Stimulated activated CD8-positive, alpha-beta memory T cell treated with anti-CD3 and anti-CD28 coated beads, Interleukin-7, amount 100 ng/mL, for 4 hours (primary cell): ENCODE results near the gene ITGB2.

ENCODE experiments used
- DNase-seq, 2 donors: peaks; one replicate each; pipeline ENCODE4 v3.0.0-alpha.2; 2020; ENCODE audit warnings: low read depth in 2 of 2

The ITGB2 gene

DNA sequence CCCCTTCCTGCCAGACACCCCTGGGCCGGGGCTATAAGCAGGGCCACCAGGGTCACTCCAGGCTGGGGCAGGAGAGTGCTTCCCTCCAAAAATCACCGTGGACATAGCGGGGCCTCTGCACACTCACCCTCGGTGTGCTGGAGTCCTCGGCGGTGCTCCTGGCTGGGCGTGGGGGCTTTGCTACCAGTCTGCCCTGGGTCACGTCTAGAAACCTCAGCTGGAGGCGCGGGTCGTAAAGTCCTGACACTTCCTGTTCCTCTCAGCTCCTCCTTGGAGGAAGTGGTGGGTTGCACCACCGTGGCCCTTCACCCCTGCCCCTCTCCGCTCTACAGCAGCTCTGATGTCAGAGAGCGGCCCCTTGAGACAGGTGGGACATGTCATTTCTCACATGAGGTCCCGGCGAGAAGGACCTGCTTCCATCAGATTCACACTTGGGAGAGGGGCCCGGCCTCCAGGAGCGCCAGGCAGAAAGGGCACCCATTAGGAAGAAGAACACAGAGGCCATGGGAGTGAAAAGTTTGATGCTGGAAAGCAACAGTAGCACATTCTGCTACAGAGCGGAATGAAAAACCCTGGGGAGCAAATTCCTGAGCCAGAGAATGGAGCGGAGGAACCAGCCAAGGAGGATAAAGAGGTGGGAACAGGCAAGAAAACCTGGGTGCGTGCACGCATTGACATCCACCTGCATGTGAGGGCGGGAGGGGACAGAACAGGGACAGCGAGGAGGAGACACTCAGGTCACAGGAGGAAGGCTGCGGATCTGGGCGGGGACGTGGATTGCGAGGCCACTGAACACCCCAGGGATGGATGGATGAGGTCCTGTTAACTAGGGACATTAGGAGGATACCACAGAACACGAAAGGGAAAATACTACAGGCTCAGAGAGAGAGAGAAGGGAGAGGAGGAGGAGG is at the start of gene ITGB2:
Gene ITGB2, minus strand, starts transcription at position 206 of the 911 bp plus-strand sequence. CDS start 10,117 bp downstream, outside the sequence.
- peak; percentile 41 to 58 for DNase-seq

DNA sequence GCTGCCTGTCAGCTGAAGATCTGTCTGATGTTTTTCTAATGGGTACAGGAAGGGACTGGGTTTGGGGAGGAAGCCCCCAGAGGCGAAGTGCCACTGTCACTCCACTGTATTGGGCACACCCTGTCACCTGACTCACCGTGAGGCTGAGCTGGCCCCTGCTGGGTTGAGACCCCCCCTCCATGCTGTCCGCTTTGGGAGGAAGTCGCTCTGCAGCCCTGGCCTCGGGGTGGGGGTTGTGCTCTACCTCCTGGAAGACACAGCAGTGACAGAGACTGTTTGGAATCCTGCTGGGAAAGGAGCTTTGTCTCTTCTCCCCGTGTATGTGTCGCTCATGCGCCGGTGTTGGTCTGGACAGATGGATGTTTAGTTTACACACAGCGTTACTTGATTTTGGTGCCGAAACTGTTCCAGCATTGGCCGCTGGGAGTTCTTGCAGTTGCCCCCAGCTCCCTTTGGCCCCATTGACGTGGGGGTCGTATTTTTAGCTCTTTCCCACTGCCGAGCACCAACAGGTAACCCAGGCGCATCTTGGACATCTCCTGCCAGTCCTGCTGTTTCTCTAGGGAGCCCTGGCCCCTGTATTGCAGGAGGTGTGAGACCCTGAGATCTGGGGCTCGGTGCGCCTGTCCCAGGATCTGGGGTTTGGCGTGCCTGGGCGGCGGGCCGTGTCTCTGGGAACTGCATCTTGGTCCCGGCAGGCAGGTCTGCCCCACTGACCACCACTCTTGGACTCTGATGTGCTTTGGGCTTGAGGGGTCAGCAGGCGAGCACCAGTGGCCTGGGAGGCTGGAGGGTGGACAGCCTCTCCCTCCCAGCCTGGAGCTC is 49.4 kb upstream of the ITGB2 start:
- DNase-seq = peak in 1 of 2 donors; percentile 14

DNA sequence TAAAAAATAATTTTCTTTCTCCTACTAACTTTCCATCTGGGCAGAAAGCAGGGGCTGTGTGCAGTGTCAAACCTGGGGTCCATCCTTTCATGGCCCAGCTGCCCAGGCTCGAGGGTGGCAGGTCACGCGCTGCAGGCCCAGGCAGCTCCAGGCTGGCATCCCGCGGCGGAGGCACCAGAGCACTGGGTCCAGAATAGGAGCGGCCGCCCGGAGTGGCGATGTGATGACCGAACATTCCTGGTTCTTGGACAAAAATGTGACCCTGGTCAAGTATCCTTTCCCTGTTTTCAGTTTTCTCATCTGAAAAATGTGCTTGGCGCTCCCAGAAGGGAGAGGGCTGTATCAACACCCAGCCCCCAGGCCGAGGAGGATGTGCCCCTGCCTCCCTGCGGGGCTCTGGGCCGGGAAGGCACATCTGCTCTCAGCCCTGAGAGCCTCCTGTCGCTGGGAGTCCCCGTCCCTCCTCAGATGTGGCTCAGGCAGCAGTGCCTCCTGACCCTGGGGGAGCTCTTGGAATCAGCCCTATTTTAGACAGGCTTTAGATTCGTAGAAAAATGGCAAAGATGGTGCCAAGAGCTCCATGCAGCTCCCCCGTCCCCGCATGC is 48.5 kb upstream of the ITGB2 start:
- DNase-seq = no peak

DNA sequence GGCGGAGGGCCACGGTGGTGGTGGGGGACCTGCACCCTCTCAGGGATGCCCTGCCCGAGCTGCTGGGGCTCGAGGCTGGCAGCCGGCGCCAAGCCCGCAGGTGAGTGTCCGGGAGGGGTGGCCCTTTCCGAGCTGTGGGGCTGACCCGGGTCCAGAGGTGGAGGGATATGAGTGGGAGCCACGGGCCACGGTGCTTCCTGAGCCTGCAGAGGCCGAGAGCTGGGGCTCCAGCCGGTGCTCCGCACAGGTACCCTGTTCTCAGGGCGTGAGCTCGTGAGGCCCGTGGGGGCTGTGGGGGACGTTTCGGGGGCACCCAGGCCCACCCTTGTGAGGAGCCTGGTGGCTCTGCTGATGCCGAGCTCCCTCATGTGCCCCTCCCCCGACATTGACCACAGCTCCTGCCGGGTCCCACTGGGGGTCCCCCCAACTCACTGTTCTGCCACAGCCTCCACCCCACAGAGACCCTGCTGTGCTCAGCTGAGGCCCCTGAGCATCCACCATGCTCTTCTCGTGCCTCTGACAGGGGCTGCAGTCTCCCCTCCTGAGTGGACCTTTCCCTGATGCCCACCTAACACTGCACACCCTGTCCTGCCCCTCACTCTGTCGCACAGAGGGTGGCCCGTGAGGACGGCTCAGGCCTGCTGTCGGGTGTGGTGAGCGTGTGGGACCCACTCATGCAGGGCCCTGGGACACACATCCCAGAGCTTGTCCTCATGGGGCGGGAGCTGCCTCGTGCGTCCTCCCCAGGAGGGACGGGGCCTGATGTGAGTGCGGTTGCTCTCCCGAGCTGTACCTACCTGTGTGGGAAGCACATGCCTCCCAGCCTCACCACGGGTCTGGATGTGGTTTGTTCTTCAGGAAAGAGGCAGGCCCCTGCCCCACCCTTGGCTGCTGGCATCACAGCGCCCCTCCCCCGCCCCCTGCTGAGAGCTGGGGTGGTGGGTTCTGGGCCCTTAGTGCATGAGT is 46.7 kb upstream of the ITGB2 start:
- DNase-seq = no peak

DNA sequence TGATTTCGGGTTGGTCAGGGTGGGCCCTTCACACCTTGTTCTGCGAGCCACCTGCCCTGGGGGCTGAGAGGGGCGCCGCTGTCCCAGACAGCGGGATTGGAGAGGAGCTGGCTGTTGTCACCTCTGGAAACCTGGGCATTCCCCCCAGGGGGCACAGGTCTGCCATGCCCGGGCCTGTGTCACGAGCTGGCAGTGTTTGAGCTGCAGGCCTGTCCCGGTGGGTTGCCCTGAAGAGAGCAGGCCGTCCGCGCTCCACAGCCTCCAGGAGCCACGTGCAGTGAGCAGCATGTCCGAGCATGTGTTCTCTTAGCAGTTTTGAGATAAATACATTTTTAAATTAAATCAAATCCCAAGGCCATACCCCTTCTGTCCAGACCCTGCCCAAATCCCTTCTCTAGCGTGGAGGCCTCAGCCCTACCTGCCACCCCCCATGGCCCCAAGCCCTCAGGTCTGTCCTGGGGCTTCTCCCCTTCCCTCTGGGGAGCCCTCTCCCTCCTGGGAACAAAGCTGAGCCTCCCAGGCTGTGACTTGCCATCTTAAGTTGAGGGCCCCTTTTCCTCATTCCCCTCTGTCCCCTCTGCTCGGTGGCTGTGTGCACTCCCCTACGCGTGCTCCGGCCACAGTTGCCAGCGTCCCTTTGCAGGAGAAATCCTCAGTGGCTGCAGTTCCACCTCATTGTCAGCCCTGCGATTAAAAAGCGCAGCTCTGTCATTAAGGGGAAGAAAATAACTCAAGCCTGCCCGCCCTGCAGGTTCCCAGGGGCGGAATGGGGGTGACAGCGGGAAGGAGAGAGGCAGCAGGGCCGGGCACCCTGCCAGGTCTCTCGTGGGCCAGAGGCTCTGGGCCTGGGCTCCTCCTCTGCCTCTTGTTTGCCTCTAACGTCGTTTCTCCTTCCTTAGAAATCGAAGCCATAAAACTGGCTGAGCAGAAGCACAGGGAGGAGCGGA is 45.7 kb upstream of the ITGB2 start:
- no peak for DNase-seq

DNA sequence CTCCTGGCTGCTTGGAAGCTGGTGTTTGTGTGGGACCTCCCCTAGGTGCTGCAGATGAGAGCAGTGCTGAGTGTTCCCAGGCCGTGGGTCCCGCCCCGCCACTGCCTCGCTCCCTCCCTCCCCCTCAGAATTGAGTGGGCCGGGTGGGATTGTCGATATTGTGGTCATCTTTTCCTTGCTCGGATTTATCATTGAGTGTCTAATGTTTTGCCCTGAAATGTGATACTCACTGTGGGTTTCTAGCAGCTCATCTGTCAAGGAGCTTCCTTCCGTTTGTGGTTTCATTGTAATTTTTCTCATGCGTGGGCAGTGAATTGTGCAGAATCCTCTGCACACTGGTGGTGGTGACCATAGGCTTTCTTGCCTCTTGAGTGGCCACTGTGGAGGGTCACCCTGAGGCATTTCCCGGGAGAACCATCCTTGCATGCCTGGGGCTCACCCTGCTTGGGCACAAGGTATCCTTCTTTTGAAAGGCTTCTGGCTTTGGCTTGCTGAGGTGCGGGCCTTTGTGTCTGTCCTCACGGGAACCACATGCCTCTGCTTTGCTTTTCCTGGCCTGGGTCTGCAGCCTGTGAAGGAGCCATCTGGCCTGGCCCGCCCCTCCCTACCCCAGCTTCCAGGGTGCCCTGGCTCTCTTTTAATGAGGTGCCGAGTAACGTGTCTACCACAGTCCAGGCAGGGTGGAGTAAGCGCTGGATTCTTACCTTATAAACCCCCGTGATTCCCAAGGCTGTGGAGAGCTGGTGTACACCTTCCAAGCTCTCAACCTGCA is 44.7 kb upstream of the ITGB2 start:
- DNase-seq = peak in 1 of 2 donors; percentile 23

DNA sequence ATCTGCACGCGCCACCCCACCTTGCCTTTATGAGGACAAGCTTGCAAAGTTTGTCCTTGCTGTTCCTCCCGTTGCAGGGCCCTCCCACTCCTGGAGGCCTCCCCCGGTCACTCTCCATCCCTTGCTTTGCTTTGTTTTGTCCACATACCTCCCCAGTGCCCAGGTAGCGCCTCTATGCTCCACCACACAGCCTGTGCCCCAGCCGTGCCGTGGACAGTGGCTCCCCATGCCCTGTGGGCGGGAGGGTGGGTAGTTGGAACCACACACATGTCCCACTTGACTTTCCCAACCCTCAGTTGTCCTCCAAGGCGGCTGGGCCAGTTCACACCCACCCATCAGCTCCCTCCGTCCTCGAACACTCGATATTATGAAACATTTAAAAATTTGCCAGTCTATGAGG is 43.7 kb upstream of the ITGB2 start:
- no peak for DNase-seq

DNA sequence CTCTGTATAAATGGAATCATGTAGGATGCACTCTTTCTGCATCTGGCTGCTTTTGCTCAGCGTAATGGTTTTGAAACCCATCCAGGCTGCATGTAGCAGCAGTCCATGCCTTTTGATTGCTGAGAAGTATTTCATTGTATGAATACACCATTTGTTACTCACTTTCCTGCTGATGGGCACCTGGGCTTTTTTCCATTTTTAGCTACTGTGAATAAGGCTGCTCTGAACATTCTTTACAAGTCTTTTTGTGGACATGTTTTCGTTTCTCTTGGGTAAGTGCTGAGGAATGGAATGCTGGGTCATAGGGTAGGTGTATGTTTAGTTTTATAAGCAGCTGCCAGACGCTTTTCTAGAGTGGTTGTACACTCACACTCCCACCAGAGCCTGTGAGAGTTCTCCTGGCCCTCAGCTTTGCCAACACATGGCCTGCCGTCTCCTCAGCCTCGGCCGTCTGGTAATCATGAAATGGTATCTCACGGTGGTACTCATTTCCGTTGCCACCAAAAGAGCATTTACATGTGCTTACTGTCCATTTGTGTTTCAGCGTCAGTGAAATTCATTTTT is 41.8 kb upstream of the ITGB2 start:
- DNase-seq = no peak

DNA sequence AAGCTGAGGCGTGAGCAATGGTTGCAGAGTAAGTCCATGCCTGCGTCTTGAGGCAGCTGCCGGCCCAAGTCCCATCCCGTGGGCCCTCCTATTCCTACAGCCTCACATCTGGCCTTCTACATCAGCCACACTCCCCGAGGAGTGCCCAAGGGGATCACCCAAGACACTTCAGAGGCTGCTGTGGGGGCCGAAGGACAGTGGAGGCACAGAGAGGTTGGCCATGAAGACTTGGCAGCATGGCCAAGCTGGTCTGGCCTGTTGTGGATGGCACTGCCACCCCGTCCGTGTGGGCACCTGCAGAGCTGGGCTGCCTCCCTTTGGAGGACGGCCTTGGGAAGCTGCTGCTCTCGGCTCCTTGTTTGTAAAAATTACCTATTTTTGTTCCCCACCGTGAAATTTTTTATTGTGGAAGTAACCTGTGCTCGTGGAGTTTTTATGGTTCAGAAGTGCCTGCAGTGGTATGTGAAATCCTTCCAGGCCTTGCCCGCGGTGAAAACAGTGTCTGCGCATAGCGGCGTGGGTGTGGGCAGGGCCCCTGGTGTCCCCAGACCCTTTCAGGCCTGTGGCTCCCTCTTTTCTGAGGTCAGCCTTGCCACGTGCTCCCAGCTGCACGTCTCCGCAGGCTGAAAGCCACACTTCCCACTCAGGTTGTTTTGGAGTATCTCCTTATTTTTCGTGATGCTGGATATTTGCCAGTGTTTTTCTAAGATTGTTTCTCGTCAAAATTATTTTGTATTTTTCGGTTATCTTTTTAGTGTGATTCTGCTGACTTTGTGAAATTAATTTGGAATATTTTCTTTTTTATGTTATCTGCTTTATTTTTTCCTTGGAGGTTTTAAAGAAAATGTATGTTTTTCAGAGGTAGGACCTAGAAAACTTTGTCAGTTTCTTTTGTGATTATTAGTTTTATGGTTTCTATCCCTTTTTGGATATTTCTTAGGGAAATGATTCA is 39.7 kb upstream of the ITGB2 start:
- no peak for DNase-seq

DNA sequence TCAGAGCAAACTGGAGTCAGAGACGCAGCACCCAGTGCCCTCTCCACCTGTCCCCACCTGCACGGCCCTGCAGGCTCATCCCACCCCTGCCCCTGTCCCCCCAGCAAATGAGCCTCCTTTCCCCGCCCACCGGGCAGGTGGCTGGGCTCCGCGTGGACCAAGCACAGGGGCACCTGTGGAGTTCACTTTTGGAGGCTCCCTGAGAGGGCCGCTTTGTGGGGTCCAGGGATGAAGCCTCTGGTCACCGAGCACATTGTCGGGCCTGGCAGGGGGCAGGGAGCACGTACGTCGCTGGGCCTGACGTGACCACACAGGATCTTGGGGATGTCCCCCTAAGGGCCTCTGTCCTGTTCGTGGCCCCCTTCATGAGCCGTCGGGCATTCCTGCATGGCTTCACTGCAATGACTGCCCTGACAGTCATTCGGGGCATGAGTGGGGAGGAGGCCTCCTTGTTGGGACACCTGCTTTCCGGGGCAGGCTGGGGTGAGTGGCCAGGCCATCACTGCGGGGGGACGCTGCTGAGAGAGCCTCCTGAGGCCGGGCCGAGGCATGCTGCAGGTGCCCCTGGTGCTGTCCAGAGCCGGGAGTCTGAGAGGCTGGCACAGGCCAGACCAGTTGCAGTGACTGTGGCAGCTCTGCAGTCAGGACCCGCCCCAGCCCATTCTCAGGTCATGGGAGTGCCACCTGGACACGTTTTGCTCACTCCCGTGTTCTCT is 38.8 kb upstream of the ITGB2 start:
- no peak for DNase-seq

DNA sequence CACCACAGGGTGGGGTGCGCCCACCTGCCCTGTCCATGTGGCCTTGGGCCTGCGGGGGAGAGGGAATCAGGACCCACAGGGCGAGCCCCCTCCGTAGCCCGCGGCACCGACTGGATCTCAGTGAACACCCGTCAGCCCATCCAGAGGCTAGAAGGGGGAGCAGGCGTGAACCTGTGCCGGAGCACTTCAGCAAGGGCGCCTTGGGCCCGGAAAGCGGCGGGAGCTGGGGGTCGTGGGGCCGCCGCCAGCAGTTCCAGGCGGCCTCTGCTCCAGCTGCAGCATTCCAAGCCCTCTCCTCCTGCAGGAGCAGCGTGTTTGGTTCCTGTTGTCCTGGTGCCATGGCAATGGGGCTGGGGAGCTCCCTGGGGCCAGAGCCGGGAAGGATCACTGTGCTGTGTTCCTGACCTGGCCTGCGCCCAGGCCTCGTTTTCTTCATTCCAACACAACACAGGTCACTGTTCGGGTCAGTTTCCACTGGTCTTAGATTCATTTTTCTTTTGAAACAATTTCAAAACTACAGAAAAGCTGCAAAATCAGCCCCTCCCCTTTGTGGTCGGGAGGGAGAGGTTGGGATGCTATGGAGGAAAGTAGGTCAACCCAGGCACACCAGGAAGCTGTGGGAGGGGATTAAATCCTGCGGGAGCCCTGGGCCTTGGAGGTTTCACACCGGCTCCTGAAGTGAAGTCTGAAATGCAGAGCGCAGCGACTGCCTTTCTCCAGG is 37.9 kb upstream of the ITGB2 start:
- DNase-seq = no peak

DNA sequence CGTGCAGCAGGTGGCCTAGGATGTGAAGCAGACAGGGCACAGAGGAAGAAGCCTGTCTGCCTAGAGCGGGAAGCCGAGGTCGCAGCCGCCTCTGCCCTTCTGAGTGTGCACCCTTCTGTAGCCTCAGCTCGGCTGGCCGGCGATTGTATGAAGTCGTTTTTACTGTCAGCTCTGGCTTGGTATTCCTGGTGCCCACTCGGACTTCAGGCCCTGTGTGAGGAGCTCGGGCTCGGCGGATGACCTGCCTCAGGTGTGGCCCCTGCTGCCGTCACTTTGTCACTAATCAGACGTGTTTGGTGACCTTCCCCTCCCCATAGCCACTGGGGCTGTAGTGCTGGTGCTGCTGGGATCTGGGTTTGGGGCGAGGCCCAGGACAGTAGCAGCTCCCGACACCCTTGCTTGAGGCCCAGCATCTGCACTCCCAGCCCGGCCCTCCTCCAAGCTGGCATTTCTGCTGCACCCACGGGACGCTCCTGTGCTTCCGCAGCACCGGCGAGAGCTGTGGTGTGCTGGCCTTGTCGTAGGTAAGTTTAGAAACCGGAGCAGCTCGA is 37.3 kb upstream of the ITGB2 start:
- DNase-seq = no peak

DNA sequence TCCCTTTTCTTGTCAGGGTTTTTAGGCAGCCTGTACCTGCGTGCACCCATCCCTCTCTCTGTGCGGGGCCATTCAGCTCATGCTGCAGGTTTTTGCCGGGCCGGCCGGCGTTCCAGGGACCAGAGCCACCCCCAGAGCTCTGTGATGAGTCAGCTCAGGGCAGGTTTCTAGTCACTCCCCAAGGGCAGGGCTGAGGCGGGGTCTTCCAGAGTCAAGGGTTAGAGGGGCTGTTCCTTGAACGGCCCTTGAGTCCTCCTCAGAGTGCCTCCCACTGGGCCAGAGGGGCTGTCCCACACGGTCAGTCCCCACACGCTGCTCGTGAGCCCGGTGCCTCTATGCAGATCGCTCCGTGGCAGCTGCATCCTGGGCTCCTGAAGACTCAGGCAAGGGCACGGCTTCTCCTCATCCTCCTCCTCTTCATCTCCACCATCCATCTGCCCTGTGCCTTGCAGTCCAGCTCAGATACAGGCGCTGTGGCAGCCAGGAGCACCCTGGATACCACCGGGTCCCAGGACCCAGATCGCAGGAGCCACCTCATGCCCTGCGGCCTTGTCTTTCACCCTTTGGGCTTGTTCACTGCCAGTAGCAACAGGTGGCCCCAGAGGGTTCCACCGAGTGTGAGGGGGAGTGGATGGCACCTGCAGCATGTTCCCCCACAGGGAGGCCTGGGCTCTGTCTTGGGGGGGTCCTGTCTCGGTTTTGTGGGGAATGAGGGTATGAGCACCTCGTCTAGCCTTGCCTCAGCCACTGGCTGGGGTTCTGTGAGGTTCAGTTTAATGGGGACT is 36.5 kb upstream of the ITGB2 start:
- no peak for DNase-seq

DNA sequence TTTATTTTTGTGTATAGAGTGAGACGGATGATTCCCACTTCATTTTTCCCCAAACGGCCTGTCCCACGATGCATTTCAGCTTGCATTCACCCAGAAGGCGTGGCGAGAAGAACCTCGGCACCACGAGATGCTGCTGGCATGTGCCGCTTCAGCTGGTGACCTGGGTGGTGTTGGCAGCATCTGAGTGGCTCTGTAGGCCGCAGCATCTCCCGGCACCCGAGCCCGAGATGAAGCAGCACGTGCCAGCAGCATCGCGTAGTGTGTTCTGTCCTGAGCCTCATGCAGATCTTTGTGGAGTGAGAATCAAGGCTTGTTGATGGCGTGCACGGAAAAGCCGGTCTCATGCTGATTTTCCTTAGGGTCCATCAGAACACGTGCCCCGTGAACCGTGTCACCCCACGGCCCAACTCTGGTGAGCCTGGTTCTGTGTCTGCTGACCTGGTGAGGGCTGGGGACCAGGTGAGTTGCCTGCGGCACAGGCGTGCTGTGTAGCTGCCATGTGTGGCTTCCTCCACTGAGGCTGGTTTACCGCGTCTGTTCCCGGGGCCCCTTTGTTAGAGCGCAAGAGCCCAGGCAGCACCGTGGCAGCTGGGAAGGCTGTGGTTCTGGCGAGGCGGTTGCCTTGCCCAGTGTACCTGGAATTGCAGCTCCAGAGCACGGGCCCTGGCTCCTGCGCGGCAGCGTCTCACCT is 35.8 kb upstream of the ITGB2 start:
- no peak for DNase-seq

DNA sequence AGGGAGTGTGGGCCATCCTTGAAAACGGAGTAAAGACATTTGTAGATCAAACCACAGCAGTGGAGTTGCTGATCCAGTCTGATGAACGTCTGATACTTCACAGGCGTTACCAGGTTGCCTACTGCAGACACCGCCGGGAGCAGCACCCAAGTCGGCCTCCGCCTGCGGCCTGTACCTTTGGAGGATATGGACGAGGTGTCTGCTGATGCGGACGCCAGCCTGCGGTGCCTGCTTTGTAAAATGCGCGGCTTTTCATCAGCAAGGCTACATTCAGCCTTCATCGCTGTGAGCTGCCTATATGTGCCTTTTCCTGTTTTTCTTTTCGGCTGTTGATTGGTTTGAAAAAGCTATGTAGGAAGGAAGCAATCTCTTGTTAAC is 35.1 kb upstream of the ITGB2 start:
- no peak for DNase-seq
